Measurements from ENCODE around the gene HAUS5. TPM values are rescaled to one million over a fixed set of nuclear protein-coding genes. Genes with fewer than 3 reads are reported as not detected.

HAUS5 gene
- total and polyA plus RNA-seq, 10 of the 15 experiments (the other 5 are each of a cell fraction or from before 2014, with no cell fraction given), result 3.1 to 32.6 (median 17.6) TPM

DNA sequence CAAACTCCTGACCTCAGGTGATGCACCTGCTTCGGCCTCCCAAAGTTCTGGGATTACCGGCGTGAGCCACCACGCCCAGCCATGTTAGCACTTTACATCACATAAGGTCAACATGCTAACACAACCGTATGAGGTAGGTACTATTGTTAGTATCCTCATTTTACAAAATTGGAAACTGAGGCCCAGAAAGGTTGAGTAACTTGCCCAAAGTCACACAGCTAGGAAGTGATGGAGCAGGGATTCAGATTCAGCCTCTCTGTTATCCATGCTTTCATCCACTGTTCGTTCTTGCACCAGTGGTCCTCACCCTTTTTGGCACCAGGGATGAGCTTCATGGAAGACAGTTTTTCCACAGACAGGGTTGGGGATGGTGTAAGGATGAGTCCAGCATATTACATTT, 44.2 kb downstream of the HAUS5 start:
- ChIA-PET SMC1A (ENCODE audit: uncharacterized antibody, unreplicated experiment) (no interaction called here), RAD21 (ENCODE audit: unreplicated experiment) (no interaction called here), CTCF (no interaction called here), POLR2A (interaction anchor here (0.6 to 1.2 kb wide), 3 partner anchors 8 to 396 kb away, joined by 4 to 5 read pairs (median 4); partner anchors contain the start of gene COX6B1)
- no peaks in the 10 kb centered on the region for H3K79me2 ChIP-seq (ENCODE audit: control insufficient read depth, insufficient read depth, low read length)
- H3K27me3 ChIP-seq (replicated peaks in 1 of 2; ENCODE audit: control insufficient read depth in 2 of 2, insufficient read depth in 2 of 2, low read length in 1 of 2), result no peaks in the 10 kb centered on the region
- no peak overlapping the region for H3K27ac ChIP-seq (ENCODE audit: control insufficient read depth, insufficient read depth)
- H4K20me1 ChIP-seq (ENCODE audit: control insufficient read depth, insufficient read depth), result no peaks in the 10 kb centered on the region
- no peak for DNase-seq (ENCODE audit: low read depth, low spot score)
- no peak for ATAC-seq
- H3K4me2 ChIP-seq (ENCODE audit: control insufficient read depth, insufficient read depth), result no peak overlapping the region
- peaks cover 12 to 13% of the 10 kb centered on the region in 2 experiments; a peak in 3 of 4 replicates for H3K36me3 ChIP-seq (ENCODE audit: control insufficient read depth in 2 of 2, insufficient read depth in 2 of 2, low read length in 1 of 2)
- intact Hi-C loops (cut with micrococcal nuclease; ENCODE audit: unreplicated experiment) (no loop called here), in situ Hi-C loops (cut with MboI) (no loop called here)
- H2AFZ ChIP-seq (ENCODE audit: control insufficient read depth, low read depth, low read length), result no peak overlapping the region
- H3K9me3 ChIP-seq (replicated peaks; ENCODE audit: control insufficient read depth, insufficient read depth, low read length), result no peaks in the 10 kb centered on the region
- no peak overlapping the region for H3K9ac ChIP-seq (ENCODE audit: control insufficient read depth, insufficient read depth, low read length)
- no peak overlapping the region for H3K4me3 ChIP-seq
- TF ChIP-seq IKZF1 (conservative IDR thresholded peaks at IDR 0.05) (no peak), TBL1XR1 (IDR thresholded peaks at IDR 0.05; ENCODE audit: low read depth, low read length) (no peak), EZH2 (IDR thresholded peaks at IDR 0.05; ENCODE audit: borderline replicate concordance, control insufficient read depth, low read depth, low read length) (no peak), HDAC6 (IDR thresholded peaks at IDR 0.05; ENCODE audit: unreplicated experiment) (no peak)
- TF ChIP-seq, protein P1, sequence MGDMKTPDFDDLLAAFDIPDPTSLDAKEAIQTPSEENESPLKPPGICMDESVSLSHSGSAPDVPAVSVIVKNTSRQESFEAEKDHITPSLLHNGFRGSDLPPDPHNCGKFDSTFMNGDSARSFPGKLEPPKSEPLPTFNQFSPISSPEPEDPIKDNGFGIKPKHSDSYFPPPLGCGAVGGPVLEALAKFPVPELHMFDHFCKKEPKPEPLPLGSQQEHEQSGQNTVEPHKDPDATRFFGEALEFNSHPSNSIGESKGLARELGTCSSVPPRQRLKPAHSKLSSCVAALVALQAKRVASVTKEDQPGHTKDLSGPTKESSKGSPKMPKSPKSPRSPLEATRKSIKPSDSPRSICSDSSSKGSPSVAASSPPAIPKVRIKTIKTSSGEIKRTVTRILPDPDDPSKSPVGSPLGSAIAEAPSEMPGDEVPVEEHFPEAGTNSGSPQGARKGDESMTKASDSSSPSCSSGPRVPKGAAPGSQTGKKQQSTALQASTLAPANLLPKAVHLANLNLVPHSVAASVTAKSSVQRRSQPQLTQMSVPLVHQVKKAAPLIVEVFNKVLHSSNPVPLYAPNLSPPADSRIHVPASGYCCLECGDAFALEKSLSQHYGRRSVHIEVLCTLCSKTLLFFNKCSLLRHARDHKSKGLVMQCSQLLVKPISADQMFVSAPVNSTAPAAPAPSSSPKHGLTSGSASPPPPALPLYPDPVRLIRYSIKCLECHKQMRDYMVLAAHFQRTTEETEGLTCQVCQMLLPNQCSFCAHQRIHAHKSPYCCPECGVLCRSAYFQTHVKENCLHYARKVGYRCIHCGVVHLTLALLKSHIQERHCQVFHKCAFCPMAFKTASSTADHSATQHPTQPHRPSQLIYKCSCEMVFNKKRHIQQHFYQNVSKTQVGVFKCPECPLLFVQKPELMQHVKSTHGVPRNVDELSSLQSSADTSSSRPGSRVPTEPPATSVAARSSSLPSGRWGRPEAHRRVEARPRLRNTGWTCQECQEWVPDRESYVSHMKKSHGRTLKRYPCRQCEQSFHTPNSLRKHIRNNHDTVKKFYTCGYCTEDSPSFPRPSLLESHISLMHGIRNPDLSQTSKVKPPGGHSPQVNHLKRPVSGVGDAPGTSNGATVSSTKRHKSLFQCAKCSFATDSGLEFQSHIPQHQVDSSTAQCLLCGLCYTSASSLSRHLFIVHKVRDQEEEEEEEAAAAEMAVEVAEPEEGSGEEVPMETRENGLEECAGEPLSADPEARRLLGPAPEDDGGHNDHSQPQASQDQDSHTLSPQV (IDR thresholded peaks at IDR 0.05), result no peak
- TF ChIP-seq, protein P2, sequence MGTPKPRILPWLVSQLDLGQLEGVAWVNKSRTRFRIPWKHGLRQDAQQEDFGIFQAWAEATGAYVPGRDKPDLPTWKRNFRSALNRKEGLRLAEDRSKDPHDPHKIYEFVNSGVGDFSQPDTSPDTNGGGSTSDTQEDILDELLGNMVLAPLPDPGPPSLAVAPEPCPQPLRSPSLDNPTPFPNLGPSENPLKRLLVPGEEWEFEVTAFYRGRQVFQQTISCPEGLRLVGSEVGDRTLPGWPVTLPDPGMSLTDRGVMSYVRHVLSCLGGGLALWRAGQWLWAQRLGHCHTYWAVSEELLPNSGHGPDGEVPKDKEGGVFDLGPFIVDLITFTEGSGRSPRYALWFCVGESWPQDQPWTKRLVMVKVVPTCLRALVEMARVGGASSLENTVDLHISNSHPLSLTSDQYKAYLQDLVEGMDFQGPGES (IDR thresholded peaks at IDR 0.05), result no peak
- no peaks in the 10 kb centered on the region for H3K4me1 ChIP-seq (ENCODE audit: control insufficient read depth, insufficient read depth, low read length)
- BruUV-seq (replicated peaks), result no TSS peak
- FAIRE-seq, result no peak
- WGBS (ENCODE audit: insufficient coverage, insufficient replicate concordance, low lambda C conversion rate, missing lambda C conversion rate), result 100% methylated on average over 6 of the region's 6 CpGs
